K562 (cell line): ENCODE data around the gene TMEM178A. TPM values are rescaled to one million over a fixed set of nuclear protein-coding genes. Genes with fewer than 3 reads are reported as not detected.

Experiments
- ATAC-seq: fragments of 200-7000 bp; cut with Tn5 transposase; 3 replicates; pipeline ENCODE4 v1.9.1; 2020; ENCODE audit warnings: moderate library complexity
- BruUV-seq: library from RNA; stranded (reverse); fragments of 400-500 nt; replicated peaks from 2 replicates; lab custom pipeline; 2021; lab: Mats Ljungman, UMichigan
- CTCF ChIA-PET: fragments of 300-600 bp; formaldehyde crosslinking; extraction: SDS; loops from one replicate; lab custom pipeline; 2021; ENCODE audit warnings: low intra/inter-chr PET ratio; lab: Yijun Ruan, JAX
- POLR2A ChIA-PET: fragments of 300-600, 350-650 bp; sonication (Branson Sonifier 250); formaldehyde crosslinking; extraction: SDS; loops from one replicate; lab custom pipeline; 2021; ENCODE audit warnings: antibody characterized with exemption, inconsistent platforms; lab: Yijun Ruan, JAX
- DNase-seq, 4 experiments: peaks; one replicate each; pipeline versions ENCODE4 v3.0.0 to v3.0.0-alpha.2; 2011 to 2018; ENCODE audit warnings: low spot score in 3 of 4, mixed read lengths in 3 of 4; ENCODE audit errors: extremely low read depth in 1 of 4
- FAIRE-seq: peaks from 2 replicates; lab custom pipeline; 2011; peaks lifted over from hg19 to GRCh38; lab: Jason Lieb, UNC
- H2AFZ ChIP-seq: 2 replicates; pipeline ENCODE4 v1.6.0; 2011; ENCODE audit warnings: low read depth, low read length, control low read depth, inconsistent platforms
- H3K27ac ChIP-seq: fragments of 200-600 bp; 3 replicates; pipeline ENCODE4 v1.8.0; 2011; ENCODE audit warnings: low read depth, mild to moderate bottlenecking, control low read depth, inconsistent platforms, low read length, moderate library complexity, mixed read lengths; ENCODE audit errors: extremely low read depth
- H3K27me3 ChIP-seq, 2 experiments: fragments of 300-600 bp in 1 of 2; 2 replicates in 1 of 2; 3 replicates in 1 of 2; pipeline versions ENCODE4 v1.6.0 to v1.8.0; 2011; ENCODE audit warnings: inconsistent platforms in 2 of 2, low read length in 2 of 2, mild to moderate bottlenecking in 1 of 2, mixed read lengths in 1 of 2, moderate library complexity in 1 of 2; ENCODE audit not compliant: control insufficient read depth in 2 of 2, insufficient read depth in 2 of 2
- H3K36me3 ChIP-seq: fragments of 300-600 bp; 3 replicates; pipeline ENCODE4 v1.8.0; 2011; ENCODE audit warnings: mild to moderate bottlenecking, low read length, inconsistent platforms; ENCODE audit not compliant: control insufficient read depth, insufficient read depth
- H3K4me1 ChIP-seq, 2 experiments: fragments of 200-600 bp in 1 of 2; replicated peaks in 1 of 2; 2 replicates in 1 of 2; 3 replicates in 1 of 2; pipeline versions ENCODE4 v1.5.1 to v1.8.0; 2011; ENCODE audit warnings: inconsistent platforms in 2 of 2, low read length in 2 of 2, mild to moderate bottlenecking in 1 of 2, mixed read lengths in 1 of 2, moderate library complexity in 1 of 2; ENCODE audit not compliant: control insufficient read depth in 2 of 2, insufficient read depth in 2 of 2
- H3K4me2 ChIP-seq: 2 replicates; pipeline ENCODE4 v1.6.1; 2011; ENCODE audit warnings: low read length, control low read depth, inconsistent platforms, mixed read lengths; ENCODE audit not compliant: insufficient read depth
- H3K4me3 ChIP-seq: fragments of 200-600 bp; sonication (generic), shearing (Covaris generic); 2 replicates; pipeline ENCODE4 v1.5.1; 2016; ENCODE audit warnings: control low read depth, inconsistent platforms
- H3K79me2 ChIP-seq: fragments of 200-600 bp; 3 replicates; pipeline ENCODE4 v1.8.0; 2011; ENCODE audit warnings: low read length, inconsistent platforms; ENCODE audit not compliant: control insufficient read depth, insufficient read depth
- H3K9ac ChIP-seq, 2 experiments: 2 replicates each; pipeline versions ENCODE4 v1.6.0 to v1.6.1; 2011; ENCODE audit warnings: low read depth in 2 of 2, low read length in 2 of 2, control low read depth in 1 of 2, inconsistent platforms in 1 of 2, mild to moderate bottlenecking in 1 of 2, mixed read lengths in 1 of 2; ENCODE audit not compliant: insufficient read depth in 1 of 2
- H3K9me1 ChIP-seq: one replicate; pipeline ENCODE4 v1.6.0; 2011; ENCODE audit warnings: inconsistent platforms, mild to moderate bottlenecking, low read length, moderate library complexity; ENCODE audit not compliant: control insufficient read depth, insufficient read depth
- H3K9me3 ChIP-seq: replicated peaks from 2 replicates; pipeline ENCODE4 v1.5.1; 2011; ENCODE audit warnings: low read depth, low read length, inconsistent platforms; ENCODE audit not compliant: control insufficient read depth, insufficient read depth
- H4K20me1 ChIP-seq: replicated peaks from 2 replicates; pipeline ENCODE4 v1.6.1; 2011; ENCODE audit warnings: low read length, inconsistent platforms, mixed read lengths; ENCODE audit not compliant: control insufficient read depth, insufficient read depth
- C11orf30 ChIP-seq: fragments of 450-650 bp; IDR thresholded peaks from 2 replicates; pipeline ENCODE4 v1.6.1; 2016; ENCODE audit warnings: low read depth, mild to moderate bottlenecking
- DACH1 ChIP-seq: fragments of 450-650 bp; IDR thresholded peaks from 2 replicates; pipeline ENCODE4 v1.6.1; 2018; ENCODE audit not compliant: partially characterized antibody
- ETV5 ChIP-seq: sonication (generic); formaldehyde crosslinking; IDR thresholded peaks from 2 replicates; pipeline ENCODE4 v1.4.0; 2020; ENCODE audit warnings: low read depth, mild to moderate bottlenecking, missing genetic modification reagents
- FOXA3 ChIP-seq, 2 experiments: fragments of 450-650 bp in 1 of 2; sonication (generic) in 1 of 2; formaldehyde crosslinking; IDR thresholded peaks in 1 of 2; conservative IDR thresholded peaks in 1 of 2; 2 replicates each; pipeline versions ENCODE4 v1.4.0 to v1.8.0; 2020 to 2022; ENCODE audit warnings: mild to moderate bottlenecking in 2 of 2, missing genetic modification reagents in 1 of 2
- JUND ChIP-seq, 2 experiments: IDR thresholded peaks; 2 replicates in 1 of 2; 3 replicates in 1 of 2; pipeline ENCODE4 v1.6.1; 2011; ENCODE audit warnings: borderline replicate concordance in 2 of 2, low read depth in 2 of 2, low read length in 2 of 2, improper control_type of control experiment in 1 of 2, missing biosample characterization in 1 of 2, missing genetic modification characterization in 1 of 2, missing genetic modification reagents in 1 of 2
- MAFF ChIP-seq: IDR thresholded peaks from 2 replicates; pipeline ENCODE4 v1.6.1; 2012; ENCODE audit warnings: low read length, improper control_type of control experiment
- MAFG ChIP-seq: fragments of 450-650 bp; conservative IDR thresholded peaks from 2 replicates; pipeline ENCODE4 v1.6.1; 2016; ENCODE audit warnings: missing genetic modification characterization, missing compliant biosample characterization
- MAFK ChIP-seq: IDR thresholded peaks from 2 replicates; pipeline ENCODE4 v1.6.1; 2011; ENCODE audit warnings: low read length, improper control_type of control experiment
- NONO ChIP-seq, 2 experiments: fragments of 200-400 bp in 1 of 2; fragments of 450-650 bp in 1 of 2; formaldehyde crosslinking in 1 of 2; IDR thresholded peaks; 2 replicates each; pipeline ENCODE4 v1.6.1; 2017; ENCODE audit warnings: low read depth in 2 of 2, mild to moderate bottlenecking in 2 of 2, moderate library complexity in 2 of 2, low read length in 1 of 2
- NR3C1 ChIP-seq: sonication (generic); formaldehyde crosslinking; IDR thresholded peaks from 2 replicates; pipeline ENCODE4 v1.8.1; 2022; ENCODE audit warnings: missing genetic modification reagents
- RBBP5 ChIP-seq: fragments of 200-600 bp; sonication (generic); IDR thresholded peaks from 2 replicates; pipeline ENCODE4 v1.6.1; 2012; ENCODE audit warnings: borderline replicate concordance, mild to moderate bottlenecking, low read length, control low read depth, inconsistent platforms; ENCODE audit not compliant: insufficient read depth, poor library complexity, severe bottlenecking
- RBM39 ChIP-seq: fragments of 200-400 bp; formaldehyde crosslinking; optimal IDR thresholded peaks from 2 replicates; pipeline ENCODE3; 2018; ENCODE audit warnings: low read depth, low read length
- RUNX1 ChIP-seq: sonication (generic); IDR thresholded peaks from 2 replicates; pipeline ENCODE4 v1.6.1; 2016; ENCODE audit warnings: antibody characterized with exemption, low read depth
- TFAM ChIP-seq: fragments of 250-450 bp; sonication (Bioruptor Pico); conservative IDR thresholded peaks from 2 replicates; pipeline ENCODE4 v1.5.0; 2021; ENCODE audit warnings: mild to moderate bottlenecking, moderate library complexity
- XRCC3 ChIP-seq: fragments of 450-650 bp; IDR thresholded peaks from 2 replicates; pipeline ENCODE4 v1.6.1; 2017; ENCODE audit warnings: mild to moderate bottlenecking, moderate library complexity
- ZNF212 ChIP-seq: fragments of 450-650 bp; formaldehyde crosslinking; IDR thresholded peaks from 2 replicates; pipeline ENCODE4 v1.4.0; 2020; ENCODE audit warnings: mild to moderate bottlenecking
- ZNF316 ChIP-seq: fragments of 450-650 bp; IDR thresholded peaks from 2 replicates; pipeline ENCODE4 v1.6.1; 2016
- ZNF589 ChIP-seq: fragments of 200-800 bp; sonication (Bioruptor generic); IDR thresholded peaks from 2 replicates; pipeline ENCODE4 v1.6.1; 2016; ENCODE audit warnings: low read depth, missing genetic modification characterization, missing compliant biosample characterization
- ZSCAN32 ChIP-seq: fragments of 450-650 bp; formaldehyde crosslinking; IDR thresholded peaks from 2 replicates; pipeline ENCODE4 v1.4.0; 2020; ENCODE audit warnings: mild to moderate bottlenecking, moderate library complexity
- WGBS: fragments of 100-300 bp; shearing (Covaris generic); methylation state at CpG from one replicate; pipeline ENCODE4 v1.1.6; 2016; ENCODE audit warnings: low coverage, mixed read lengths; ENCODE audit not compliant: insufficient coverage; ENCODE audit errors: missing lambda C conversion rate; 5-methylcytosine and 5-hydroxymethylcytosine counted together
- in situ Hi-C: fragments of 300-500 bp; cut with MboI; formaldehyde crosslinking; loops from 4 replicates; pipeline ENCODE4 v1.15.0; 2018; ENCODE audit warnings: inconsistent platforms, mixed read lengths
- intact Hi-C: fragments of 100-400 bp; cut with micrococcal nuclease; formaldehyde crosslinking; loops from 2 replicates; pipeline ENCODE4 v1.14.2; 2022
- polyA plus RNA-seq, 8 experiments: library from polyadenylated mRNA; depleted of rRNA in 4 of 8; stranded (reverse) in 5 of 8; unstranded in 3 of 8; fragments of >200 nt; fragmentation: Nextera tagmentation in 2 of 8; fragmentation: Illumina TruSeq in 1 of 8; extraction: Ambion mirVana in 2 of 8; extraction: Trizol in 1 of 8; gene quantifications; 2 replicates each; pipeline versions ENCODE4 v1.2.1 to v1.2.3, GENCODE V29; 2011 to 2014; ENCODE audit warnings: inconsistent platforms in 1 of 8, missing spikeins in 1 of 8
- total RNA-seq, 7 experiments: library from RNA; depleted of rRNA in 6 of 7; stranded (reverse); fragments of >200 nt in 6 of 7; fragmentation: Illumina TruSeq in 2 of 7; extraction: Trizol in 2 of 7; gene quantifications; 2 replicates each; pipeline versions ENCODE4 v1.2.1 to v1.2.3, GENCODE V29; 2011 to 2021; ENCODE audit warnings: low replicate concordance in 1 of 7
- TF ChIP-seq, protein P1 (sequence below): IDR thresholded peaks from 3 replicates; pipeline ENCODE4 v1.6.1; 2011; ENCODE audit warnings: borderline replicate concordance, mild to moderate bottlenecking; ENCODE audit not compliant: insufficient read length, insufficient read depth
- TF ChIP-seq, protein P2 (sequence below): fragments of 250-450 bp; sonication (Bioruptor Pico); IDR thresholded peaks from 2 replicates; pipeline ENCODE4 v1.4.0; 2020; ENCODE audit warnings: mild to moderate bottlenecking

Gene TMEM178A
- total and polyA plus RNA-seq, 9 of the 15 experiments (the other 6 are each of a cell fraction or from before 2014, with no cell fraction given) = 0.04 to 0.17 TPM; not detected in 7

DNA sequence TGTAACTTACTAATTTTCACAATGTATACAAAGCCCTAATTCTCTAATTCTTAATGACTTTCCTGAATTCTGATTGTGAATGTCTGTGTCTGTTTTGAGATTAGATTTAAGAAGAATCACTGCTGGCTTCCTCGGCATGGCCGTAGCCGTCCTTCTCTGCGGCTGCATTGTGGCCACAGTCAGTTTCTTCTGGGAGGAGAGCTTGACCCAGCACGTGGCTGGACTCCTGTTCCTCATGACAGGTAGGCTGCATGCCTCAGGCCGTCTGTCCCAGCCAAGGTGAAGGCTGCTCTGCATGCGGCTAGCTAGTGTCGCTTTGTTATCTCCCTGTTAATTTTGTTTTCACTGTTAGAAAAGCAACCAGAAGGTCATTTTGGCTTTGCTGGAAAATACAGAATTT is 41.2 kb downstream of the TMEM178A start (continued):
- no peak for TF ChIP-seq NR3C1 (CRISPR knock-in tag)
- TF ChIP-seq JUND (IDR thresholded peaks at IDR 0.05; ENCODE audit: borderline replicate concordance, low read depth, low read length) = no peak
- TF ChIP-seq JUND (tag; IDR thresholded peaks at IDR 0.05; ENCODE audit: borderline replicate concordance, low read depth, low read length) = no peak
- no peak for TF ChIP-seq ZNF589 (CRISPR knock-in tag)
- no peak for TF ChIP-seq NONO (IDR thresholded peaks at IDR 0.05; ENCODE audit: low read depth in 2 of 2, low read length in 1 of 2)

DNA sequence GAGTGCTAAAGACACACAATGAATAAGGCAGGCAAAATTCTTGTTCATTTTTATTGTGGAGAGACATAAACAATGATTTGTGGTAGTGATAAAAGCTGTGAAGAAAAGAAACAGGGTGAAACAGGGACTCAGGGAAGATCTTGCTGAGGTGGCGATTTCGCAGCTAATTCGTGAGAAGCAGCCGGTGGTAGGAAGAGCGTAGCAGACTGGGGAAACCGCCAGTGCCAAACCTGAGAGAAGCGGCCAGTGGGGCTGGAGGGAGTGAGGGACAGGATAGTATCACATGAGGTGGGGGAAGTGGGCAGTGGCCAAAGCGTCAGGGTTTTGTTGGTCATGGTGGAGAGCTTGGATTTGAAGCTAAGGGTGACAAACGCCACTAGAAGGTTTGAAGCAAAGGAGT is 42.3 kb downstream of the TMEM178A start:
- no peak overlapping the region for H3K27ac ChIP-seq
- BruUV-seq = no TSS peak
- H2AFZ ChIP-seq = 0 out of 2 replicates have a peak overlapping the region, but pooled peaks have one; percentile 13
- POLR2A ChIA-PET = interaction anchor here (1.0 kb wide), 1 partner anchor 8 kb away, joined by 3 read pairs; no protein-coding TSS in a partner anchor
- CTCF ChIA-PET = no interaction called here
- WGBS = 26% methylated on average over 9 of the region's 9 CpGs
- H3K9me1 ChIP-seq = no peaks in the 10 kb centered on the region
- H3K4me1 ChIP-seq = no peaks in the 10 kb centered on the region
- in situ Hi-C loops = no loop called here
- H3K4me3 ChIP-seq = no peak overlapping the region
- intact Hi-C loops = no loop called here
- no peaks in the 10 kb centered on the region for H4K20me1 ChIP-seq
- peaks cover 11 to 25% of the 10 kb centered on the region in 2 experiments for H3K27me3 ChIP-seq
- no peaks in the 10 kb centered on the region for H3K79me2 ChIP-seq
- FAIRE-seq = no peak
- H3K36me3 ChIP-seq = no peaks in the 10 kb centered on the region
- DNase-seq = no peak
- no peak overlapping the region for H3K9ac ChIP-seq
- ATAC-seq = peak; percentile 68
- peaks cover 1% of the 10 kb centered on the region for H3K9me3 ChIP-seq
- 0 out of 2 replicates have a peak overlapping the region, but pooled peaks have one; percentile 10 for H3K4me2 ChIP-seq
- TF ChIP-seq ZSCAN32 (CRISPR knock-in tag) = no peak
- TF ChIP-seq FOXA3 (CRISPR knock-in tag; conservative IDR thresholded peaks at IDR 0.05 in 1 of 2, IDR thresholded peaks at IDR 0.05 in 1 of 2) = no peak
- TF ChIP-seq ETV5 = no peak
- TF ChIP-seq RUNX1 = no peak
- peak; percentile 82 for TF ChIP-seq C11orf30
- TF ChIP-seq, protein P1, sequence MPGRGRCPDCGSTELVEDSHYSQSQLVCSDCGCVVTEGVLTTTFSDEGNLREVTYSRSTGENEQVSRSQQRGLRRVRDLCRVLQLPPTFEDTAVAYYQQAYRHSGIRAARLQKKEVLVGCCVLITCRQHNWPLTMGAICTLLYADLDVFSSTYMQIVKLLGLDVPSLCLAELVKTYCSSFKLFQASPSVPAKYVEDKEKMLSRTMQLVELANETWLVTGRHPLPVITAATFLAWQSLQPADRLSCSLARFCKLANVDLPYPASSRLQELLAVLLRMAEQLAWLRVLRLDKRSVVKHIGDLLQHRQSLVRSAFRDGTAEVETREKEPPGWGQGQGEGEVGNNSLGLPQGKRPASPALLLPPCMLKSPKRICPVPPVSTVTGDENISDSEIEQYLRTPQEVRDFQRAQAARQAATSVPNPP = no peak
- no peak for TF ChIP-seq TFAM (CRISPR knock-in tag)
- TF ChIP-seq MAFK = peak; percentile 48; the same call in 1 of the 2 replicates
- TF ChIP-seq MAFG (tag) = peak; percentile 75
- no peak for TF ChIP-seq DACH1
- no peak for TF ChIP-seq RBBP5
- TF ChIP-seq ZNF316 = peak; percentile 91
- no peak for TF ChIP-seq XRCC3
- no peak for TF ChIP-seq RBM39
- no peak for TF ChIP-seq ZNF212 (CRISPR knock-in tag)
- TF ChIP-seq, protein P2, sequence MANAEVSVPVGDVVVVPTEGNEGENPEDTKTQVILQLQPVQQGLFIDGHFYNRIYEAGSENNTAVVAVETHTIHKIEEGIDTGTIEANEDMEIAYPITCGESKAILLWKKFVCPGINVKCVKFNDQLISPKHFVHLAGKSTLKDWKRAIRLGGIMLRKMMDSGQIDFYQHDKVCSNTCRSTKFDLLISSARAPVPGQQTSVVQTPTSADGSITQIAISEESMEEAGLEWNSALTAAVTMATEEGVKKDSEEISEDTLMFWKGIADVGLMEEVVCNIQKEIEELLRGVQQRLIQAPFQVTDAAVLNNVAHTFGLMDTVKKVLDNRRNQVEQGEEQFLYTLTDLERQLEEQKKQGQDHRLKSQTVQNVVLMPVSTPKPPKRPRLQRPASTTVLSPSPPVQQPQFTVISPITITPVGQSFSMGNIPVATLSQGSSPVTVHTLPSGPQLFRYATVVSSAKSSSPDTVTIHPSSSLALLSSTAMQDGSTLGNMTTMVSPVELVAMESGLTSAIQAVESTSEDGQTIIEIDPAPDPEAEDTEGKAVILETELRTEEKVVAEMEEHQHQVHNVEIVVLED (CRISPR knock-in tag) = no peak
- peak; percentile 56 for TF ChIP-seq MAFF
